ENCODE data around the gene TMEM132E. TPM values are rescaled to one million over a fixed set of nuclear protein-coding genes. Genes with fewer than 3 reads are reported as not detected.

TMEM132E gene
- total RNA-seq, 2 donors from 2014 or later, result not detected

GRCh38 chr17:34654276-34654880, 75.0 kb downstream of the TMEM132E start:
- no peaks in the 10 kb centered on the region for H3K9me3 Mint-ChIP-seq
- H3K27ac Mint-ChIP-seq, result no peak overlapping the region
- H3K4me3 Mint-ChIP-seq, result no peak overlapping the region
- no peak for ATAC-seq (replicated peaks in 1 of 2)
- peaks cover 16% of the 10 kb centered on the region for H3K27me3 Mint-ChIP-seq (ENCODE audit: low read depth)
- no peaks in the 10 kb centered on the region for H3K36me3 Mint-ChIP-seq (ENCODE audit: insufficient read depth in 2 of 2)
- DNase-seq, result no peak
- no peaks in the 10 kb centered on the region for H3K4me1 Mint-ChIP-seq (ENCODE audit: low read depth)

DNA sequence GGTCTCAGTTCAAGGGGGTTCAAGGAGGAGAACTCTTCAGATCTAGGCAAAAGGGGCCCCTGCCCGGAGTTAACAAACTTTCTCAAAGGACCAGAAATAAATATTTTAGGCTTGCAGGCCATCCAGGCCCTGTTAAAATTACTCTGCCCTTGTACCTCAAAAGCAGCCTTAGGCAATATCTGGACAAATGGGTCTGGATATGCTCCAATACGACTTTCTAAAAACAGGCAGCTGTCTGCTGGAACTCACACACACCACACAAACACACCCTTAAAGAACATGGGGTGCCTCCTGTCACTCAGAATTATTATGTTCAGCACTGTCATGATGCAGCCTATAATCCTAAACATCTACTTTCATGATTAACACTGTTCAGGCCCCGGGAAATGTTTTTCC, 75.5 kb downstream of the TMEM132E start:
- ATAC-seq (replicated peaks in 1 of 2) (no peak), DNase-seq (no peak)
- H3K36me3 Mint-ChIP-seq (ENCODE audit: insufficient read depth in 2 of 2), result no peaks in the 10 kb centered on the region
- H3K4me3 Mint-ChIP-seq, result no peak overlapping the region
- H3K27ac Mint-ChIP-seq, result no peak overlapping the region
- no peaks in the 10 kb centered on the region for H3K4me1 Mint-ChIP-seq (ENCODE audit: low read depth)
- peaks cover 16% of the 10 kb centered on the region for H3K27me3 Mint-ChIP-seq (ENCODE audit: low read depth)
- H3K9me3 Mint-ChIP-seq, result no peaks in the 10 kb centered on the region

- no peak for ATAC-seq (replicated peaks in 1 of 2)
- H3K9me3 Mint-ChIP-seq, result no peaks in the 10 kb centered on the region
- no peaks in the 10 kb centered on the region for H3K36me3 Mint-ChIP-seq (ENCODE audit: insufficient read depth in 2 of 2)
- no peaks in the 10 kb centered on the region for H3K4me1 Mint-ChIP-seq (ENCODE audit: low read depth)
- peaks cover 16% of the 10 kb centered on the region for H3K27me3 Mint-ChIP-seq (ENCODE audit: low read depth)
- no peak for DNase-seq
- H3K27ac Mint-ChIP-seq, result no peak overlapping the region
- no peak overlapping the region for H3K4me3 Mint-ChIP-seq
Observed at GRCh38 chr17:34656801-34657200, 77.4 kb downstream of the TMEM132E start.

GRCh38 chr17:34658811-34659560, 79.6 kb downstream of the TMEM132E start:
- H3K9me3 Mint-ChIP-seq, result no peaks in the 10 kb centered on the region
- no peak overlapping the region for H3K4me3 Mint-ChIP-seq
- H3K36me3 Mint-ChIP-seq (ENCODE audit: insufficient read depth in 2 of 2), result no peaks in the 10 kb centered on the region
- peaks cover 5% of the 10 kb centered on the region for H3K27me3 Mint-ChIP-seq (ENCODE audit: low read depth)
- ATAC-seq (replicated peaks in 1 of 2) (no peak), DNase-seq (no peak)
- H3K4me1 Mint-ChIP-seq (ENCODE audit: low read depth), result no peaks in the 10 kb centered on the region
- H3K27ac Mint-ChIP-seq, result no peak overlapping the region

DNA sequence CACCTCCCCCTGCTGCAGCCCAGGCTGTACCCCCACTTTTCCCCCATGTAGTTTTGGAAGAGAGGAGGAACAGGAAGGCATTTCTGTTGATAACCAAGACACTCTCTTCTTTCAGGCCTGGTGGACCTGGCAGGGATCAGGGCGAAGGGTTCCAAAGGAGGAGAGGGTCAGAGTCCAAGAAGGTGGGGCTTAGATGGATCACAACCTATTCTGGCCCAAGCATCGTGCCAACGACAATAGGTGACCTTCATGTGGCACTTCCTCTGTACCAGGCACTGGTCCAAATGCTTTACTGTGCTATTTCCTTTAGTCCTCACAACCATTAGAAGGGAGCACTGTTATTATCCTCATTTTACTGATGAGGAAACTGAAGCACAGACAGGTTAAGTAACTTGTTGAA, 84.3 kb downstream of the TMEM132E start:
- H3K4me3 Mint-ChIP-seq, result no peak overlapping the region
- H3K36me3 Mint-ChIP-seq (ENCODE audit: insufficient read depth in 2 of 2), result no peaks in the 10 kb centered on the region
- ATAC-seq (replicated peaks in 1 of 2) (no peak), DNase-seq (no peak)
- H3K9me3 Mint-ChIP-seq, result no peaks in the 10 kb centered on the region
- peaks cover 13% of the 10 kb centered on the region for H3K4me1 Mint-ChIP-seq (ENCODE audit: low read depth)
- no peaks in the 10 kb centered on the region for H3K27me3 Mint-ChIP-seq (ENCODE audit: low read depth)
- H3K27ac Mint-ChIP-seq, result no peak overlapping the region

DNA sequence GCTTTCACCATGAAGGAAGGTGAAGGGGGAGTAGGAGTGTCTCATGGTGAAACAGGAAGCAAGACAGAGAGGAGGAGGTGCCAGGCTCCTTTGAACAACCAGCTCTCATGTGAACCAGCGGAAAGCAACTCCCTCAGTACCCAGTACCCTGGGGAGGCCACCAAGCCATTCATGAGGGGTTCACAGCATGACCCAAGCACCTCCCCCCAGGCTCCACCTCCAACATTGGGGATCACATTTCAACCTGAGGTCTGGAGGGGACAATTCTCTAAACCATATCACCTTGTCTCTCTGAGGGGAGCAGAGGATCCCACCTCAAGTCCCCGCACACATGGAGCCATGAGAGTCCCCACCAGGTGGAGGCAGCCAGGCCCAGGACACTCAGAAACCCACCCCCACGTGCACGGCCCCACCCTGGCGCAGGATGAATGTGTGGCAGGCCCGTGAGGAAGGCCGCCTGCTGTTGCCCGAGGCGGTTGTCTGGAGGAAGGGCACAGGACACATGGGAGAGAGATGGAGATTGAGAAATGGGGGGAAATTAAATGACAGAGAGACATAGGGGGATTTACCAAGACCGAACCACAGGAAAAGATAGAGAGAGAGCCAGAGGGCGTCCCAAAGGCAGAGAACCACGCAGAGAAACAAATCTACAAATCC, 85.9 kb downstream of the TMEM132E start:
- Mint-ChIP-seq H3K4me1 (ENCODE audit: low read depth) (peaks cover 13% of the 10 kb centered on the region), H3K4me3 (no peak overlapping the region), H3K36me3 (ENCODE audit: insufficient read depth in 2 of 2) (no peaks in the 10 kb centered on the region), H3K27me3 (ENCODE audit: low read depth) (no peaks in the 10 kb centered on the region), H3K9me3 (no peaks in the 10 kb centered on the region), H3K27ac (no peak overlapping the region)
- DNase-seq (no peak), ATAC-seq (replicated peaks in 1 of 2) (no peak)

DNA sequence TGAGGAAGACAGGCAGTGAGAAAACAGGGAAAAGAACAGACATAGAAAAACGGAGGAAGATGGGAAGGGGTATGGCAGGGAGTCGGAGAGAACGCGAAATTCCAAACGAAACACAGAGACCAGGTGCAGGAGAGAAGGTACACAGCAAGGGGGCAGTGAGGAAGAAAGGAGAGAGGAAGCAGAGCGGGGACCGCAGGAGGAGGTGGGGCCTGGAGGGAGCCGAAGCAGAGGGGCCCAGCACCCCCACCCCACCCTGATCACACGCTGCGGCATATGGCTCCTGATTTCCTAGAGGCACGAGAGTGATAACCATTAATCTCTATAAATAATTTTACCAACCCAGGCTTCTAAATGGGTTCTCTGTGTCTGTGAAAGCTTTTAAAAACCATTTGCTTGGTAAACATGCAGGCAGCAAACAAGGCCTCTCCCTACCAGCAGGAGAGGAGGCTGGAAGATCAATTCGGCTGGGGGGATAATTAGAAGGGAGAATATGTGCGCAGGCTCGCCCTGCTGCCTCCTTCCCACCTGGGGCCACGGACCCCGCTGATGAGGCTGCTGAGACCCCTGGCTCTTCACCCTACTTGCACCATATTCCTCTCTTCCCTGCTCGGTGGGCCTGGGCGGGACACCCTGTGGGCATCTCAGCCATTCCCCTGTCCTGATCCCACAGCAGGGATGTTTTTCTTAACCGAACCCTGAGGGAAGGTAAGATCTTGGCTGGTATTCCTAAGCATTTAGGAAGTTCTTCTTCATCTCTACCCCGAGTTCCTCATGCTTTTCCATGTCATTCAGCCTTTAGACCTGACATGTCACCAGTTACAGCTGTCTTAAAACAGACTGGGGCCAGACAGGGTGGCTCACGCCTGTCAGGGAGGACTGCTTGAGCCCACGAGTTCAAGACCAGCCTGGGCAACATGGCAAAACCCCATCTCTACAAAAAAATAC, 86.7 kb downstream of the TMEM132E start:
- H3K9me3 Mint-ChIP-seq, result no peaks in the 10 kb centered on the region
- H3K27ac Mint-ChIP-seq, result no peak overlapping the region
- no peaks in the 10 kb centered on the region for H3K36me3 Mint-ChIP-seq (ENCODE audit: insufficient read depth in 2 of 2)

GRCh38 chr17:34667656-34668055, 88.3 kb downstream of the TMEM132E start:
- no peak for ATAC-seq (replicated peaks in 1 of 2)
- Mint-ChIP-seq H3K4me3 (no peak overlapping the region), H3K4me1 (ENCODE audit: low read depth) (peaks cover 13% of the 10 kb centered on the region), H3K9me3 (no peaks in the 10 kb centered on the region), H3K36me3 (ENCODE audit: insufficient read depth in 2 of 2) (no peaks in the 10 kb centered on the region), H3K27me3 (ENCODE audit: low read depth) (no peaks in the 10 kb centered on the region), H3K27ac (no peak overlapping the region)
- no peak for DNase-seq

More for the DNA sequence above, 86.7 kb downstream of the TMEM132E start:
- no peak overlapping the region for H3K4me3 Mint-ChIP-seq
- H3K27me3 Mint-ChIP-seq (ENCODE audit: low read depth), result no peaks in the 10 kb centered on the region
- DNase-seq (no peak), ATAC-seq (replicated peaks in 1 of 2) (no peak)
- peaks cover 13% of the 10 kb centered on the region for H3K4me1 Mint-ChIP-seq (ENCODE audit: low read depth)

GRCh38 chr17:34668206-34668605, 88.8 kb downstream of the TMEM132E start:
- Mint-ChIP-seq H3K27ac (no peak overlapping the region), H3K4me3 (no peak overlapping the region)
- no peak for DNase-seq

GRCh38 chr17:34669511-34669910, 90.1 kb downstream of the TMEM132E start:
- no peaks in the 10 kb centered on the region for H3K9me3 Mint-ChIP-seq
- no peaks in the 10 kb centered on the region for H3K36me3 Mint-ChIP-seq (ENCODE audit: insufficient read depth in 2 of 2)
- H3K27ac Mint-ChIP-seq, result no peak overlapping the region
- ATAC-seq (replicated peaks in 1 of 2), result no peak
- peaks cover 13% of the 10 kb centered on the region for H3K4me1 Mint-ChIP-seq (ENCODE audit: low read depth)
- no peak overlapping the region for H3K4me3 Mint-ChIP-seq
- no peaks in the 10 kb centered on the region for H3K27me3 Mint-ChIP-seq (ENCODE audit: low read depth)
- DNase-seq, result no peak

More at GRCh38 chr17:34668206-34668605, 88.8 kb downstream of the TMEM132E start:
- Mint-ChIP-seq H3K9me3 (no peaks in the 10 kb centered on the region), H3K27me3 (ENCODE audit: low read depth) (no peaks in the 10 kb centered on the region), H3K4me1 (ENCODE audit: low read depth) (peaks cover 13% of the 10 kb centered on the region), H3K36me3 (ENCODE audit: insufficient read depth in 2 of 2) (no peaks in the 10 kb centered on the region)
- no peak for ATAC-seq (replicated peaks in 1 of 2)

GRCh38 chr17:34670618-34671017, 91.2 kb downstream of the TMEM132E start:
- Mint-ChIP-seq H3K27ac (no peak overlapping the region), H3K27me3 (ENCODE audit: low read depth) (no peaks in the 10 kb centered on the region), H3K36me3 (ENCODE audit: insufficient read depth in 2 of 2) (no peaks in the 10 kb centered on the region), H3K9me3 (no peaks in the 10 kb centered on the region), H3K4me3 (no peak overlapping the region), H3K4me1 (ENCODE audit: low read depth) (peaks cover 3% of the 10 kb centered on the region)
- ATAC-seq (replicated peaks in 1 of 2) (no peak), DNase-seq (no peak)

- no peak overlapping the region for H3K4me3 Mint-ChIP-seq
- no peaks in the 10 kb centered on the region for H3K36me3 Mint-ChIP-seq (ENCODE audit: insufficient read depth in 2 of 2)
- H3K9me3 Mint-ChIP-seq, result no peaks in the 10 kb centered on the region
- no peak for DNase-seq
- no peaks in the 10 kb centered on the region for H3K27me3 Mint-ChIP-seq (ENCODE audit: low read depth)
- H3K4me1 Mint-ChIP-seq (ENCODE audit: low read depth), result no peaks in the 10 kb centered on the region
- ATAC-seq (replicated peaks in 1 of 2), result no peak
- no peak overlapping the region for H3K27ac Mint-ChIP-seq
Observed at GRCh38 chr17:34671191-34671590, 91.8 kb downstream of the TMEM132E start.

Data from activated T-cell treated with anti-CD3 and anti-CD28 coated beads, Interleukin-2, amount 50 U/mL, for 72 hours (primary cell).